GM19035 (cell line): ENCODE measurements around the gene APP.
A peak's percentile ranks its signal among the peaks of the same experiment; 100 is the strongest.

Experiments
- ATAC-seq: cut with Tn5 transposase; IDR thresholded peaks from one replicate; pipeline ENCODE4 v1.9.1; 2021; ENCODE audit not compliant: unreplicated experiment

Gene APP

GRCh38 chr21:25908495-25908894, 262.1 kb downstream of the APP start:
- no peak for ATAC-seq

- no peak for ATAC-seq
Observed at GRCh38 chr21:25907573-25908275, 262.8 kb downstream of the APP start.

- ATAC-seq = no peak
Observed at GRCh38 chr21:25906587-25906986, 264.0 kb downstream of the APP start.

DNA sequence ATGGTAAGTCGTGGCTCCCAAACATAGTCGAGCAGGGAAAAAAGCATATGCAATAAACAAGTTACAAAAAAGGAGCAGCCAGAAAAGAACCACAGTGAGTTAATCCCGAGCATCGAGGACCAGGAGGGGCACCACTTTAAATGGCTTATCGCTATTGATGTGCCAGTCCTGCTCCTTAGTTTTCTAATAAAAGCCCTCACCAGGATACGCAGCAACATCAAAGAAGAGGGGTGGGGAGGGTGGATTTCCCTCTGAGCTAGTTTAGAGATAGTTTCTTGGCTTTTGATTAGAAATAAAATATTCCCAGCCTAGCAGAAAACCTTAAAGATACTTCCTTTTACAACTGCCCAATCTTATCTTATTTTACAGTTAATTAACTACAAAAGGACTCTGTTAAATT, 265.4 kb downstream of the APP start:
- no peak for ATAC-seq

GRCh38 chr21:25904044-25904695, 266.4 kb downstream of the APP start:
- ATAC-seq = no peak

DNA sequence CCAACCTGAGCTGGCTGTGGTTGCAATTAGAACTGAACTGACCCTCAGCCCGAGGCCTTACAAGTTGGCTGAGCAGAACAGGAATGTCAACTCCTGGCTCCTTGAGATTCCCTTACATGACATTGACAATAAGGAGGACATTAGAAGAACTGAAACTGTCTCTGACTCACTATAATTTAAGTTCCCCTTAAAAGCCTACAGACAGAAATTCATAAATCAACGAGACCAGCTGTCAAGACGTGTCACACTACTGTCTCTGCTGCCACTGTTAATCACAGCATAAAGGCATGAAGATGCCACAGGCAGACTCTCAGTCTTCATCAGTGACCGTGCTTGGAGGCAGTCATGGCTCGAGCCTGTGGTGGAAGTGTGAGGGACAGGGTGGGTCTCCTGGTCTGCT, 267.0 kb downstream of the APP start:
- no peak for ATAC-seq

DNA sequence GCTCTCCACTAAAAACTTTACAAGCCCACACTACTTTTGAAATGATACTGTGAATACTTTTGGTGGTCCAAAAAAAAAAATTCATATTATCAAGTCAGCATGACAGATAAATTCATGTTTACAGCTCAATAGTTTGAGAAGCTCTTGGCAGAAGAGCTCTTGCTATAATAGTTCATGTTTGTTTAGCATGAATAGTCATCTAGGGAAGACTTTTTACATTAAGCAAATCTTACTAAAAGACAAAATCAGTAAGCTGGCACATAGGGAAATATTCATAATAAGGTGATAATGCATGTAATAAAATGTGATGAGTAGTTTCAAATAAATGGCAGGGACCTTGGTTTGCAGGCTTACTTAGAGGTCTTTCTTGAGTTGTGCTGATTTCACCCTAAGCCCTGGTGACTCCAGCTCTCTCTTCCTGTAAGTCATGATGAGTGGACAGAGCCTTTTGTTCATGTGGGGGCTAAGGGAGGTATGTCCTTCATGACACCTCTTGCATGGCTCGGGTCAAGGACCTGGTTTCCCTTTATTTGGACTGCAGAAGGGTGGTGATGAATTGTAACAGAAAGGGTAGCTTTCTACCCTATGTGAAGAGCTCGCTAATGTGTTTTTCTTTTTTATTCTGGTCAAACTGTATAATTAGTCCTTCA, 269.1 kb downstream of the APP start:
- ATAC-seq = no peak

- ATAC-seq = no peak
Observed at GRCh38 chr21:25898671-25899070, 271.9 kb downstream of the APP start.

- no peak for ATAC-seq
Observed at GRCh38 chr21:25897383-25897782, 273.2 kb downstream of the APP start.

DNA sequence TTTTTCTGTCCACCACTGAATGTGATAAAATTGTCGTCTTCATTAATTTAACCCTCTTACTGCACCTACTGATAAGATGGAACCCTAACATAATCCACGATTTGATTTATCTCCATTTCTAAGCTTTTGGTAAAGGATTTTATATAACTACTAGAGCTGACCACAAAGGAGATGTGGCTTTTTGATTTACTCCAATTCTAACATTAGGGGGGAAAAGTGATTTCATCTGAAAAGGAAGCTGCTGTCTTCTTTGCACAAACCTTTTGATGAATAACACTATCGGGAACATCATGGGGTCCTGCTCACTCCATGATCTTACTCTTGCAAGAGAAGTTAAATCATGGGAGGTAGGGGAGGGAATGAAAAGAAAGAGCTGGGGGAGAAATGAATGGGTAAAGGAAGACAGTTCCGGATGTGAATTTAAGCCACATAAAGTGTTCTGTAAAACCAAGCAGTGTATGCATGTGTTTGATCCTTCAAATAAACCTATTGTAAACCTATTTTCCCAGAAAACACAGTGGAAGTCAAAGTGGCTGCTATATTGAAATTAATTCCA, 274.0 kb downstream of the APP start:
- no peak for ATAC-seq

GRCh38 chr21:25895565-25896205, 274.9 kb downstream of the APP start:
- ATAC-seq = peak; percentile 83

- no peak for ATAC-seq
Observed at GRCh38 chr21:25893191-25893590, 277.4 kb downstream of the APP start.

DNA sequence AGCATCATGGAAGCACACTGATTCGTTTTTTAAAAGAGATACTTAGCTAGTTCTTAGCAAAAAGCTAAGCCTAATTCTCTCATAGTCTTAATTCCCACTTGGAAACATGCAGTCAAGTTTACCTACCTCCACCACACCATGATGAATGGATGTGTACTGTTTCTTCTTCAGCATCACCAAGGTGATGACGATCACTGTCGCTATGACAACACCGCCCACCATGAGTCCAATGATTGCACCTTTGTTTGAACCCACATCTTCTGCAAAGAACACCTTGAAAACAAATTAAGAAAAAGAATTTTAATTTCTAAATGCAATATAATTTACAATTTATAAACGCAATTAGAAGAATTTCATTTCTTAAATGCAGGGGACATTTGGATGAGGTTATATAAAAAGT, 279.0 kb downstream of the APP start:
- ATAC-seq = no peak

GRCh38 chr21:25890001-25890400, 280.6 kb downstream of the APP start:
- no peak for ATAC-seq

DNA sequence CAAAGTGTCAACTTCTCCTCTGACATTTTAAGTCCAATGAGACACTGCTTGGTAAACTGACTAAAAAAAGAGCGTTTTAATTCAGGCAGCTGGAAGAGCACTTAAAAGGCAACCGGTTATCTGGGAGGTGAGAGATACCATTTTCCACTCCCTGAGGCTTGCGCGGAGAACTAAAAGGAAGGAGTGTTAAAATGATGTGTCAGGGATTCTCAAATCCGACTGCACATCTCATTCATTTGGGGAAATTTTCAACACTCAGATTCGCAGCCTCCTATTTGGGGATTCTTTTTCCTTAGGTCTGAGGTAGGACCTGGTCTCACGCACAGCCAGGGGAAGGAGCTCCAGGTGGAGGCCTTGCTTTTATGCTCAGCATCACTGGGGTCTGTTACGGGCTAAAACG, 281.9 kb downstream of the APP start:
- ATAC-seq = no peak

GRCh38 chr21:25887646-25888306, 282.8 kb downstream of the APP start:
- no peak for ATAC-seq

DNA sequence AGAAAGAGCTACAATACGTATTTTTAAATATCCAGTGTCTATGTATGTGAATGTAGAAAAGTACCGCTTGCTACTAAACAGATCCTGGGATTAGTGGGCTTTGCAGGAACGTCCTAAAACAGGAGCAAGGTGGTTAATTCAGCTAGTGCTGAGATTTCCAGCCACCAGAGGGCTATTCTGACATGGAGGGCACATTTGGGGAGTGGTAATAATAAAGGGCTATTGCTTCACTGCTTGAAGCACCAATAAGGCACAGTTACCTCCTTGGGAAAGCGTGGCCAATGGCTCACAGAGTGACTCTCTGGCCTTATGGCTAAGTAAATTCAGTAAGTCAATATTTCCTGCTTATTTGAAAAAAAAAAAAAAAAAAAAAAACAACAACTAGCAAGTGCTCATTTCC, 283.4 kb downstream of the APP start:
- no peak for ATAC-seq

DNA sequence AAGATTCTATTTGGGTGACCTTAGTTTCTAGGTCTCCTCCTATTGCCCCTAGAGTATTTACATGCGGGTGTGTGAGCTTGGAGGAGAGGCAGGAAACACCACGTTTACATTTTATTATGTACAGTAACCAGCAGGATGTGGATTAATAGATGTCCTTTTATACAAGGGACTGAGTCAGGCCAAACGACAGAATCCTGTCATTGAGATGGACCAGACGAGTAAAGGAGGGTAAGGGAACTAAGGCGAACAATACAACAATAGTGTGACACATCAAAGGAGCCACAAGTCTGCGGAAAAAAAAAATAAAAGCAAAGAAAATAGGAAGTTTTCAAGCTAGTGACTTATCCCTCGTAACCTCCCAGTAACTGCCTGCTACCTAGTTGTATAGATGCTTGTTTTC, 284.7 kb downstream of the APP start:
- no peak for ATAC-seq

DNA sequence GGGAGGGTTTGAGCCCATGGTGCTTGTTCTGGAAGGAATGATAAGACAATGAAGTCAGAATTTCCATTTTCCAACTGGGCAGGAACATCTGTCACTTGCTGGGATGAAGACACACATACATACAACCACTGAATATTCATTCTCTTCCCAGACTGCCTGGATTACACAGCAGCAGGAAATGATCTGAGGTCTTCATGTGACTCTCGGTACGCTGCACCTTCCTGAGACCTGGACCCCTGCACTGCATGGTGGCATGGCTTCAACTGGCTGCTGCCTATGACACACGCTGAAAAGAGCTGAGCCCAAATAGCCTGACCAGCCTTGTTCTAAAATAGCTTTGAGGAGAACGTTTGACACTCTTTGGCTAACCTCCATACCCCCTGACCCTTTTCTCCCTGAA, 285.2 kb downstream of the APP start:
- no peak for ATAC-seq

DNA sequence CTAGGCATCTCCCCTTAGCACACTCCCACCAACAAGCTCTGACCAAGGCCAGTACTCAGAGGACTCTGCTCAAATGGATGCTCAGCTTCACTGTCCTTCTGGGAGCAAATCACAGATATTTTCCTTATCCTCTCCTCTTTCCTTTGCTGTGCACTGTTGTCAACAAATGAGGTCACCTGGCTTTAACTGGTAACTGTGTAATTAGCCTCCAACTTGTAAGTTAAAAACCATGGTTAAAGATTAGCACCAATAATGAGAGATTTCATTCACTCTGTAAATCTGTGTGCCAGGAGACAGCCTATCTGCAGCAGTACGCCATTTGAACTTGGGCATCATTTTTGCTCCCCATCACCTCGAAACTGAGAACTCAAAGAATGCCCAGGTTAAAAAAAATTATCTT, 286.3 kb downstream of the APP start:
- no peak for ATAC-seq
